Hippocampal formation (tissue), 2 donors: ENCODE data around the gene ULK2.
"Not testable (repeated sequence)": the region's sequence is repeated elsewhere in the genome, so short reads cannot be mapped to it uniquely, and the experiment has no call there.

Experiments used
- DNase-seq, 2 donors: peaks; one replicate each; lab custom pipeline; 2025; lab: John Stamatoyannopoulos, UW

The ULK2 gene

GRCh38 chr17:19865021-19865420, 2.7 kb downstream of the ULK2 start:
- DNase-seq = no peak

- DNase-seq = not testable (repeated sequence)
Measured at GRCh38 chr17:19860647-19861177, 7.0 kb downstream of the ULK2 start.

GRCh38 chr17:19857640-19858039, 10.1 kb downstream of the ULK2 start:
- DNase-seq = no peak

- no peak for DNase-seq
Measured at GRCh38 chr17:19833914-19834313, 33.8 kb downstream of the ULK2 start.

GRCh38 chr17:19830061-19830460, 37.7 kb downstream of the ULK2 start:
- DNase-seq = no peak

GRCh38 chr17:19812407-19812806, 55.3 kb downstream of the ULK2 start:
- peak; percentile 23 to 59 for DNase-seq

GRCh38 chr17:19805006-19805405, 62.7 kb downstream of the ULK2 start:
- no peak for DNase-seq

GRCh38 chr17:19800571-19800970, 67.2 kb downstream of the ULK2 start:
- DNase-seq = no peak

GRCh38 chr17:19799796-19800195, 67.9 kb downstream of the ULK2 start:
- DNase-seq = no peak

- DNase-seq = no peak
Measured at GRCh38 chr17:19796457-19796856, 71.3 kb downstream of the ULK2 start.

- no peak for DNase-seq
Measured at GRCh38 chr17:19791918-19792550, 75.7 kb downstream of the ULK2 start.

GRCh38 chr17:19787733-19788357, 79.9 kb downstream of the ULK2 start:
- no peak for DNase-seq

- no peak for DNase-seq
Measured at GRCh38 chr17:19785854-19786253, 81.9 kb downstream of the ULK2 start.

GRCh38 chr17:19781488-19782458, 86.0 kb downstream of the ULK2 start:
- DNase-seq = no peak

GRCh38 chr17:19780846-19781245, 86.9 kb downstream of the ULK2 start:
- no peak for DNase-seq

- DNase-seq = no peak
Measured at GRCh38 chr17:19773534-19773933, 94.2 kb downstream of the ULK2 start.

- no peak for DNase-seq
Measured at GRCh38 chr17:19771971-19772630, 95.6 kb downstream of the ULK2 start.

GRCh38 chr17:19770985-19771735, 96.6 kb downstream of the ULK2 start:
- DNase-seq = no peak

GRCh38 chr17:19769946-19770652, 97.6 kb downstream of the ULK2 start:
- no peak for DNase-seq

- no peak for DNase-seq
Measured at GRCh38 chr17:19768046-19768782, 99.5 kb downstream of the ULK2 start.
